Measurements from ENCODE around the gene LMNB1. TPM values are rescaled to one million over a fixed set of nuclear protein-coding genes. Genes with fewer than 3 reads are reported as not detected.

Gene LMNB1
- total and polyA plus RNA-seq, 2 experiments from 2014 or later: 20.1 to 269 TPM

GRCh38 chr5:126847826-126848251 is 70.9 kb downstream of the LMNB1 start (continued):
- TF ChIP-seq ETS1 (IDR thresholded peaks at IDR 0.05) (no peak), EZH2 (IDR thresholded peaks at IDR 0.05; ENCODE audit: low read depth, unreplicated experiment) (no peak), CREB1 (CRISPR knock-in tag; IDR thresholded peaks at IDR 0.05; ENCODE audit: low read depth) (no peak), JUNB (IDR thresholded peaks at IDR 0.05; ENCODE audit: unreplicated experiment) (no peak), REST (IDR thresholded peaks at IDR 0.05; ENCODE audit: unreplicated experiment) (no peak), ZNF331 (CRISPR knock-in tag; IDR thresholded peaks at IDR 0.05; ENCODE audit: low read depth) (no peak)

GRCh38 chr5:126848253-126848652 is 71.3 kb downstream of the LMNB1 start:
- no peak overlapping the region for H3K4me3 Mint-ChIP-seq
- Histone ChIP-seq H4K20me1 (replicated peaks; ENCODE audit: insufficient read depth) (no peaks in the 10 kb centered on the region), H3K27me3 (ENCODE audit: insufficient read depth) (no peaks in the 10 kb centered on the region), H3K79me2 (replicated peaks; ENCODE audit: insufficient read depth) (peaks cover 26% of the 10 kb centered on the region), H2AFZ (no peak overlapping the region), H3F3A (replicated peaks; ENCODE audit: low read depth) (peaks cover 12% of the 10 kb centered on the region; the same call in 1 of the 2 replicates), H3K4me1 (ENCODE audit: insufficient read depth) (peaks cover 57% of the 10 kb centered on the region), H3K27ac (ENCODE audit: low read depth) (no peak overlapping the region), H3K36me3 (ENCODE audit: insufficient read depth) (no peaks in the 10 kb centered on the region), H3K4me3 (no peak overlapping the region), H3K4me2 (no peak overlapping the region), H3K9me2 (ENCODE audit: insufficient read depth) (no peaks in the 10 kb centered on the region)
- TF ChIP-seq ETS1 (IDR thresholded peaks at IDR 0.05) (no peak), EZH2phosphoT487 (IDR thresholded peaks at IDR 0.05; ENCODE audit: unreplicated experiment) (no peak), ZNF331 (CRISPR knock-in tag; IDR thresholded peaks at IDR 0.05; ENCODE audit: low read depth) (no peak), CREB1 (CRISPR knock-in tag; IDR thresholded peaks at IDR 0.05; ENCODE audit: low read depth) (no peak), REST (IDR thresholded peaks at IDR 0.05; ENCODE audit: unreplicated experiment) (no peak), STAT1 (IDR thresholded peaks at IDR 0.05; ENCODE audit: unreplicated experiment) (no peak), ZNF114 (CRISPR knock-in tag; IDR thresholded peaks at IDR 0.05) (no peak)
- H3K4me1 Mint-ChIP-seq: peaks cover 86% of the 10 kb centered on the region
- DNase-seq (ENCODE audit: low spot score) (no peak), ATAC-seq (no peak)
- H3K36me3 Mint-ChIP-seq (ENCODE audit: low read depth): peaks cover 9% of the 10 kb centered on the region
- H3K9me3 Mint-ChIP-seq: no peaks in the 10 kb centered on the region; the same call in 2 of the 3 replicates
- H3K27ac Mint-ChIP-seq: 0 out of 2 replicates have a peak overlapping the region, but pooled peaks have one; percentile 16
- peaks cover 16% of the 10 kb centered on the region for H3K27me3 Mint-ChIP-seq (ENCODE audit: insufficient read depth, low read depth, poor library complexity)

Measured in GM23338 (cell line).